OCI-LY7 (cell line): ENCODE measurements around the gene CYTIP. TPM values are rescaled to one million over a fixed set of nuclear protein-coding genes. Genes with fewer than 3 reads are reported as not detected.
"Not testable (repeated sequence)": the region's sequence is repeated elsewhere in the genome, so short reads cannot be mapped to it uniquely, and the experiment has no call there.

Experiments
- BruUV-seq: library from RNA; stranded (reverse); fragments of 400-500 nt; replicated peaks from 2 replicates; lab custom pipeline; 2021; lab: Mats Ljungman, UMichigan
- CTCF ChIA-PET: fragments of 300-600 bp; sonication (Branson Sonifier 250); formaldehyde crosslinking; loops from one replicate; lab custom pipeline; 2022; ENCODE audit warnings: antibody characterized with exemption; ENCODE audit not compliant: unreplicated experiment; lab: Charles Lee
- POLR2A ChIA-PET: fragments of 300-600 bp; sonication (Branson Sonifier 250); formaldehyde crosslinking; loops from one replicate; lab custom pipeline; 2022; ENCODE audit warnings: antibody characterized with exemption; lab: Charles Lee
- DNase-seq: peaks from one replicate; pipeline ENCODE4 v3.0.0-alpha.2; 2015; ENCODE audit warnings: low spot score
- H2AFZ ChIP-seq: fragments of 200-600 bp; sonication (generic), shearing (Covaris generic); 2 replicates; pipeline ENCODE4 v1.6.1; 2014; ENCODE audit warnings: mild to moderate bottlenecking, antibody characterized with exemption, low read length, moderate library complexity
- H3K27ac ChIP-seq: fragments of 200-600 bp; sonication (generic); 2 replicates; pipeline ENCODE4 v1.5.1; 2014; ENCODE audit warnings: mixed run types, low read depth, mild to moderate bottlenecking, moderate library complexity, low read length, inconsistent platforms; ENCODE audit not compliant: poor library complexity, severe bottlenecking
- H3K36me3 ChIP-seq: fragments of 200-600 bp; sonication (generic); 2 replicates; pipeline ENCODE4 v1.6.1; 2014; ENCODE audit warnings: mild to moderate bottlenecking, antibody characterized with exemption, low read length, moderate library complexity, mixed read lengths; ENCODE audit not compliant: insufficient read depth
- H3K4me1 ChIP-seq: fragments of 200-600 bp; sonication (generic); 2 replicates; pipeline ENCODE4 v1.5.1; 2014; ENCODE audit warnings: mild to moderate bottlenecking, low read length; ENCODE audit not compliant: insufficient read depth, poor library complexity, severe bottlenecking
- H3K4me2 ChIP-seq: fragments of 200-600 bp; sonication (generic); 2 replicates; pipeline ENCODE4 v1.6.1; 2014; ENCODE audit warnings: mild to moderate bottlenecking, low read length
- H3K4me3 ChIP-seq: fragments of 200-600 bp; sonication (generic); 2 replicates; pipeline ENCODE4 v1.5.1; 2014; ENCODE audit warnings: mild to moderate bottlenecking, low read depth, low read length; ENCODE audit not compliant: poor library complexity, severe bottlenecking
- H3K79me2 ChIP-seq: fragments of 200-600 bp; sonication (generic); 2 replicates; pipeline ENCODE4 v1.6.1; 2016; ENCODE audit warnings: low read depth, mild to moderate bottlenecking, low read length, moderate library complexity, mixed read lengths; ENCODE audit not compliant: insufficient read depth
- H3K9me2 ChIP-seq: fragments of 200-600 bp; sonication (generic); 2 replicates; pipeline ENCODE4 v1.6.1; 2016; ENCODE audit warnings: mild to moderate bottlenecking, low read length, mixed read lengths; ENCODE audit not compliant: insufficient read depth
- H3K9me3 ChIP-seq: fragments of 200-600 bp; sonication (generic); 2 replicates; pipeline ENCODE4 v1.6.1; 2014; ENCODE audit warnings: mild to moderate bottlenecking, mixed run types, low read length, mixed read lengths
- H4K20me1 ChIP-seq: fragments of 200-600 bp; sonication (generic); 2 replicates; pipeline ENCODE4 v1.6.1; 2014; ENCODE audit warnings: mild to moderate bottlenecking, antibody characterized with exemption, low read length, moderate library complexity, mixed read lengths; ENCODE audit not compliant: insufficient read depth
- EZH2phosphoT487 ChIP-seq: fragments of 200-600 bp; sonication (generic); IDR thresholded peaks from 2 replicates; pipeline ENCODE4 v1.6.1; 2018; ENCODE audit warnings: low read depth, borderline replicate concordance, mild to moderate bottlenecking, mixed run types, antibody characterized with exemption, low read length, moderate library complexity, mixed read lengths
- intact Hi-C: fragments of 100-400 bp; cut with micrococcal nuclease; formaldehyde crosslinking; loops from one replicate; pipeline ENCODE4 v1.10.0; 2022; ENCODE audit not compliant: unreplicated experiment
- total RNA-seq, 2 experiments: library from RNA; depleted of rRNA in 1 of 2; stranded (reverse); fragments of >200 nt in 1 of 2; shearing (Covaris generic) in 1 of 2; gene quantifications; 2 replicates each; pipeline ENCODE4 v1.2.3, GENCODE V29; 2014 to 2022
- TF ChIP-seq, protein P1 (sequence below): fragments of 200-600 bp; sonication (generic); conservative IDR thresholded peaks from 2 replicates; pipeline ENCODE4 v1.5.1; 2014; ENCODE audit warnings: mild to moderate bottlenecking, antibody characterized with exemption, low read length, moderate library complexity, mixed read lengths

CYTIP gene
- total RNA-seq, 2 experiments from 2014 or later = 49.2 to 64.0 TPM

GRCh38 chr2:157413326-157414035 is 30.4 kb downstream of the CYTIP start:
- H3K27ac ChIP-seq = no peak overlapping the region
- BruUV-seq = no TSS peak
- CTCF ChIA-PET = no interaction called here
- intact Hi-C loops = no loop called here
- H3K4me3 ChIP-seq = no peak overlapping the region
- H3K9me2 ChIP-seq = 0 out of 2 replicates have a peak, but pooled peaks cover 5% of the 10 kb centered on the region
- H4K20me1 ChIP-seq = no peaks in the 10 kb centered on the region
- H3K4me2 ChIP-seq = no peak overlapping the region
- H3K36me3 ChIP-seq = peaks cover 82% of the 10 kb centered on the region
- TF ChIP-seq, protein P1, sequence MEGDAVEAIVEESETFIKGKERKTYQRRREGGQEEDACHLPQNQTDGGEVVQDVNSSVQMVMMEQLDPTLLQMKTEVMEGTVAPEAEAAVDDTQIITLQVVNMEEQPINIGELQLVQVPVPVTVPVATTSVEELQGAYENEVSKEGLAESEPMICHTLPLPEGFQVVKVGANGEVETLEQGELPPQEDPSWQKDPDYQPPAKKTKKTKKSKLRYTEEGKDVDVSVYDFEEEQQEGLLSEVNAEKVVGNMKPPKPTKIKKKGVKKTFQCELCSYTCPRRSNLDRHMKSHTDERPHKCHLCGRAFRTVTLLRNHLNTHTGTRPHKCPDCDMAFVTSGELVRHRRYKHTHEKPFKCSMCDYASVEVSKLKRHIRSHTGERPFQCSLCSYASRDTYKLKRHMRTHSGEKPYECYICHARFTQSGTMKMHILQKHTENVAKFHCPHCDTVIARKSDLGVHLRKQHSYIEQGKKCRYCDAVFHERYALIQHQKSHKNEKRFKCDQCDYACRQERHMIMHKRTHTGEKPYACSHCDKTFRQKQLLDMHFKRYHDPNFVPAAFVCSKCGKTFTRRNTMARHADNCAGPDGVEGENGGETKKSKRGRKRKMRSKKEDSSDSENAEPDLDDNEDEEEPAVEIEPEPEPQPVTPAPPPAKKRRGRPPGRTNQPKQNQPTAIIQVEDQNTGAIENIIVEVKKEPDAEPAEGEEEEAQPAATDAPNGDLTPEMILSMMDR = no peak
- no peak for TF ChIP-seq EZH2phosphoT487
- POLR2A ChIA-PET = interaction anchor here (0.6 to 1.5 kb wide), 4 partner anchors 7 to 53 kb away, joined by 3 to 8 read pairs (median 4); no protein-coding TSS in a partner anchor
- DNase-seq = no peak
- no peaks in the 10 kb centered on the region for H3K79me2 ChIP-seq
- peaks cover 21% of the 10 kb centered on the region for H3K4me1 ChIP-seq
- H3K9me3 ChIP-seq = no peaks in the 10 kb centered on the region; the same call in 1 of the 2 replicates
- no peak overlapping the region for H2AFZ ChIP-seq

DNA sequence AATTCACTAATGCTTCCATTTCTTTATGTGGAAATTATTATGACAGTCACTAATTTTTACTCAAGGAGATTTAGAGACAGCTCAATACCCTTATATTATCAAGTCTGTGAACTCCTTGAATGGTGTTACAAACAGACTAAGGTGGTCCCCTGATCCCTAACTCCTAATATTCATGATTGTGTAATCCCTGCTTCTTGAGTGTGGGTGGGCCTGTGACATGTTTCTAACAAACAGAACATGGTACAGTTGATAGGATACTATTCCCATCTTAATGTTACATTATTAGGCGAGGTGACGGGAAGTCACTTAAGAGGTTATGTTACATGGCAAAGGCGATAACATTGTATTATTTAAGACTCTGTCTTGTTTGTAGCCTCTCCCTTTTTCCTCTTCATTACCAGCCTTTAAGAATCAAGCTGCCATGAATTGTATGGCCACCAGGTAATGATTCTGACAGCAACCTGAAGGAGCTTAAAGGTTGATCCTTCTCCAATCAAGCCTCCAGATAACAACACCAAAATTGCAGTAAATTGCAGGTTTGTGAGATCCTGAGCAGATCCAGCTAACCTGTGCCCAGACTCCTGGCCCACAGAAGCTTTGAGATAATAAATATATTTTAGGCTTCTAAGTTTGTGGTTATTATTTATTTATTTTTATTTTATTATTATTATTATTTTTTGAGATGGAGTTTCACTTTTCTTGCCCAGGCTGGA is 32.1 kb downstream of the CYTIP start:
- 0 out of 2 replicates have a peak, but pooled peaks cover 5% of the 10 kb centered on the region for H3K9me2 ChIP-seq
- ChIA-PET CTCF (no interaction called here), POLR2A (interaction anchor here (0.6 to 1.2 kb wide), 4 partner anchors 9 to 34 kb away, joined by 3 to 6 read pairs (median 4); no protein-coding TSS in a partner anchor)
- no peaks in the 10 kb centered on the region; the same call in 1 of the 2 replicates for H3K9me3 ChIP-seq
- no peaks in the 10 kb centered on the region for H4K20me1 ChIP-seq
- BruUV-seq = no TSS peak
- intact Hi-C loops = no loop called here
- H3K36me3 ChIP-seq = peaks cover 69% of the 10 kb centered on the region
- no peak for TF ChIP-seq EZH2phosphoT487
- TF ChIP-seq, protein P1 = no peak
- H2AFZ ChIP-seq = no peak overlapping the region
- H3K79me2 ChIP-seq = no peaks in the 10 kb centered on the region
- peaks cover 27% of the 10 kb centered on the region for H3K4me1 ChIP-seq
- no peak overlapping the region for H3K4me2 ChIP-seq
- H3K4me3 ChIP-seq = no peak overlapping the region
- no peak overlapping the region for H3K27ac ChIP-seq
- DNase-seq = no peak

- H4K20me1 ChIP-seq, H3K79me2 ChIP-seq, BruUV-seq, H3K4me2 ChIP-seq, H2AFZ ChIP-seq, CTCF ChIA-PET, H3K4me3 ChIP-seq, H3K9me2 ChIP-seq: not testable (repeated sequence)
- peaks cover 31% of the 10 kb centered on the region for H3K36me3 ChIP-seq
- peak overlapping the region; percentile 92 for H3K27ac ChIP-seq
- intact Hi-C loops = loop anchor here (2.0 kb wide), 1 partner anchor 63 kb away; no protein-coding TSS in a partner anchor
- peaks cover 16% of the 10 kb centered on the region for H3K9me3 ChIP-seq
- POLR2A ChIA-PET = interaction anchor here (0.9 to 1.6 kb wide), 4 partner anchors 13 to 34 kb away, joined by 3 to 6 read pairs (median 4); no protein-coding TSS in a partner anchor
- H3K4me1 ChIP-seq = peaks cover 40% of the 10 kb centered on the region
- DNase-seq = peak; percentile 15
These were observed 38.5 kb downstream of the CYTIP start for GRCh38 chr2:157405398-157405797.
